Measurements from ENCODE around the gene TOP3B. TPM values are rescaled to one million over a fixed set of nuclear protein-coding genes. Genes with fewer than 3 reads are reported as not detected.

Gene TOP3B
- total and polyA plus RNA-seq, 10 of the 15 experiments (the other 5 are each of a cell fraction or from before 2014, with no cell fraction given), result 0.60 to 47.3 (median 33.7) TPM

DNA sequence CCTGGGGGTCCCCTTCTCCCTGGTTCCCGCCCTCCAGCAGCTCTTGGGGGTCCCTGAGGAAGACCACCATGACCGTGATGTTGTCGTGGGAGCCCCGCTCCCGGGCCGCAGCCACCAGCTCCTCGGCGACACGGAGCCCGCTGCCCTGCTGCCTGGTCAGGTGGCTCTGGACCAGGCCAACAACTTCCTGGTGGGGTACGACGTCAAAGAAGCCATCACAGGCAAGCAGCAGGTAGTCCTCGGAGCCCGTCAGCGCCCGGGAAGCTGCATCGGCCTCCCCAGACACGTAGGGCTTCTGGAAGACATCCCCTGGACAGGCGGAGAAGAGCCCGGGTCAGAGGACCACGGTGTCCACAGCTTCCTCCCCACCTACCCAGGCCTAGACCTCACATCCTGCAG, 59.4 kb downstream of the TOP3B start:
- Histone ChIP-seq H3K36me3 (ENCODE audit: control insufficient read depth in 2 of 2, insufficient read depth in 2 of 2, low read length in 1 of 2) (no peaks in the 10 kb centered on the region), H3K4me3 (no peak overlapping the region), H3K4me1 (ENCODE audit: control insufficient read depth, insufficient read depth, low read length) (no peaks in the 10 kb centered on the region), H3K27ac (ENCODE audit: control insufficient read depth, insufficient read depth) (no peak overlapping the region), H3K9me3 (replicated peaks; ENCODE audit: control insufficient read depth, insufficient read depth, low read length) (no peaks in the 10 kb centered on the region), H3K79me2 (ENCODE audit: control insufficient read depth, insufficient read depth, low read length) (no peaks in the 10 kb centered on the region), H3K9ac (ENCODE audit: control insufficient read depth, insufficient read depth, low read length) (no peak overlapping the region), H4K20me1 (ENCODE audit: control insufficient read depth, insufficient read depth) (no peaks in the 10 kb centered on the region), H3K27me3 (replicated peaks in 1 of 2; ENCODE audit: control insufficient read depth in 2 of 2, insufficient read depth in 2 of 2, low read length in 1 of 2) (no peaks in the 10 kb centered on the region), H3K4me2 (ENCODE audit: control insufficient read depth, insufficient read depth) (no peak overlapping the region), H2AFZ (ENCODE audit: control insufficient read depth, low read depth, low read length) (no peak overlapping the region)
- ChIA-PET RAD21 (ENCODE audit: unreplicated experiment) (no interaction called here), SMC1A (ENCODE audit: uncharacterized antibody, unreplicated experiment) (no interaction called here), POLR2A (no interaction called here), CTCF (no interaction called here)
- FAIRE-seq (no peak), ATAC-seq (no peak), DNase-seq (ENCODE audit: low read depth, low spot score) (no peak)
- no peak for TF ChIP-seq TAF1 (IDR thresholded peaks at IDR 0.05; ENCODE audit: borderline replicate concordance, low read depth, low read length)
- in situ Hi-C loops (cut with MboI) (no loop called here), intact Hi-C loops (cut with micrococcal nuclease; ENCODE audit: unreplicated experiment) (no loop called here)
- no TSS peak for BruUV-seq (replicated peaks)
- 87% methylated on average over 18 of the region's 21 CpGs for WGBS (ENCODE audit: insufficient coverage, insufficient replicate concordance, low lambda C conversion rate, missing lambda C conversion rate)

DNA sequence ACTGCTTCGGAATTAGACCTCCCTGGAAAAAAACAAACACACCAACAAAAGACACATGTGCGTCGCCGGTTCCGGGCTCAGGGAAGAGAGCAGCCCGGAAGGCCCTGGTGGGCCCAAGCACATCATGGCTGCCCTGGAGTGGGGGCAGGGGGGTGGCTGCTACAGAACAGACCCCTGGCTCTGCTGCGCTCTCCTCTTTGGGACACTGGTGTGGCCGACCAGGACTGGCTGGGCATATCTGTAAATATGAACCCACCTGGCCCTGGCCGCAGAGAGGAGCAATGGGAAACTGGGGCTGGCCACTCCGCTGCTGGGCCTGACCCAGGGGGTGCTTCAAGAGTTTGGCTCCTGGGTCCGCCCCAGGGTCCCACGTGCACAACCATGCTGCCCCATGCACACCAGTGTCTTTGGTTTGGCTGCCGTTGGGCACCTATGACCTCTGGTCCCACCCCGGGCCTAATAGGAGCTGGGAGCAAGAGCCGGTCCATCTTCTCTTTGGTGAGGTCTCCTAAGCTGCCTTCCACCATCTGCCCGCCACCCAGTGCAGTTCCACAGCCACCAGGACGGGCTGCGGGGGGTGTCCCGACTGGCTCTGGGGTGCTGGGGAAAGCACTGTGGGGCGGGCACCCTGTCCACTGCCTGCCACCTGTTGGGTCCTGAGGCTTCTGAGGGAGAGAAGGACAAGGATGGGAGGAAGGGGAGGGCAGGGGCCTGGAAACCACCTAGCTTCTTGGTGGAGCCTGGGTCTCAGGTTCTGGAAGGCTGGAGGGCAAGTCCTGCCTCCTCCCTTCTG, 60.0 kb downstream of the TOP3B start:
- Histone ChIP-seq H3K36me3 (ENCODE audit: control insufficient read depth in 2 of 2, insufficient read depth in 2 of 2, low read length in 1 of 2) (no peaks in the 10 kb centered on the region), H3K9me3 (replicated peaks; ENCODE audit: control insufficient read depth, insufficient read depth, low read length) (no peaks in the 10 kb centered on the region), H2AFZ (ENCODE audit: control insufficient read depth, low read depth, low read length) (no peak overlapping the region), H3K27ac (ENCODE audit: control insufficient read depth, insufficient read depth) (no peak overlapping the region), H3K27me3 (replicated peaks in 1 of 2; ENCODE audit: control insufficient read depth in 2 of 2, insufficient read depth in 2 of 2, low read length in 1 of 2) (no peaks in the 10 kb centered on the region), H4K20me1 (ENCODE audit: control insufficient read depth, insufficient read depth) (no peaks in the 10 kb centered on the region), H3K4me1 (ENCODE audit: control insufficient read depth, insufficient read depth, low read length) (no peaks in the 10 kb centered on the region), H3K4me3 (no peak overlapping the region), H3K9ac (ENCODE audit: control insufficient read depth, insufficient read depth, low read length) (no peak overlapping the region), H3K79me2 (ENCODE audit: control insufficient read depth, insufficient read depth, low read length) (no peaks in the 10 kb centered on the region), H3K4me2 (ENCODE audit: control insufficient read depth, insufficient read depth) (no peak overlapping the region)
- ATAC-seq (no peak), DNase-seq (ENCODE audit: low read depth, low spot score) (no peak), FAIRE-seq (no peak)
- RAD21 ChIA-PET (ENCODE audit: unreplicated experiment), result no interaction called here
- intact Hi-C loops (cut with micrococcal nuclease; ENCODE audit: unreplicated experiment) (no loop called here), in situ Hi-C loops (cut with MboI) (no loop called here)
- BruUV-seq (replicated peaks), result no TSS peak
- 75% methylated on average over 20 of the region's 20 CpGs for WGBS (ENCODE audit: insufficient coverage, insufficient replicate concordance, low lambda C conversion rate, missing lambda C conversion rate)
- POLR2A ChIA-PET, result no interaction called here
- CTCF ChIA-PET, result no interaction called here
- SMC1A ChIA-PET (ENCODE audit: uncharacterized antibody, unreplicated experiment), result no interaction called here
- TF ChIP-seq JUND (IDR thresholded peaks at IDR 0.05; ENCODE audit: low read depth, low read length), result no peak
- TF ChIP-seq, protein P1, sequence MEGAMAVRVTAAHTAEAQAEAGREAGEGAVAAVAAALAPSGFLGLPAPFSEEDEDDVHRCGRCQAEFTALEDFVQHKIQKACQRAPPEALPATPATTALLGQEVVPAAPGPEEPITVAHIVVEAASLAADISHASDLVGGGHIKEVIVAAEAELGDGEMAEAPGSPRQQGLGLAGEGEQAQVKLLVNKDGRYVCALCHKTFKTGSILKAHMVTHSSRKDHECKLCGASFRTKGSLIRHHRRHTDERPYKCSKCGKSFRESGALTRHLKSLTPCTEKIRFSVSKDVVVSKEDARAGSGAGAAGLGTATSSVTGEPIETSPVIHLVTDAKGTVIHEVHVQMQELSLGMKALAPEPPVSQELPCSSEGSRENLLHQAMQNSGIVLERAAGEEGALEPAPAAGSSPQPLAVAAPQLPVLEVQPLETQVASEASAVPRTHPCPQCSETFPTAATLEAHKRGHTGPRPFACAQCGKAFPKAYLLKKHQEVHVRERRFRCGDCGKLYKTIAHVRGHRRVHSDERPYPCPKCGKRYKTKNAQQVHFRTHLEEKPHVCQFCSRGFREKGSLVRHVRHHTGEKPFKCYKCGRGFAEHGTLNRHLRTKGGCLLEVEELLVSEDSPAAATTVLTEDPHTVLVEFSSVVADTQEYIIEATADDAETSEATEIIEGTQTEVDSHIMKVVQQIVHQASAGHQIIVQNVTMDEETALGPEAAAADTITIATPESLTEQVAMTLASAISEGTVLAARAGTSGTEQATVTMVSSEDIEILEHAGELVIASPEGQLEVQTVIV (IDR thresholded peaks at IDR 0.05; ENCODE audit: borderline replicate concordance, partially characterized antibody), result no peak
- TF ChIP-seq SMAD5 (IDR thresholded peaks at IDR 0.05; ENCODE audit: low read depth), result no peak
- TF ChIP-seq TCF3 (IDR thresholded peaks at IDR 0.05; ENCODE audit: borderline replicate concordance, insufficient read depth, low read depth, low read length), result no peak
- no peak for TF ChIP-seq RFX5 (IDR thresholded peaks at IDR 0.05; ENCODE audit: low read depth, low read length)
- TF ChIP-seq, protein P2, sequence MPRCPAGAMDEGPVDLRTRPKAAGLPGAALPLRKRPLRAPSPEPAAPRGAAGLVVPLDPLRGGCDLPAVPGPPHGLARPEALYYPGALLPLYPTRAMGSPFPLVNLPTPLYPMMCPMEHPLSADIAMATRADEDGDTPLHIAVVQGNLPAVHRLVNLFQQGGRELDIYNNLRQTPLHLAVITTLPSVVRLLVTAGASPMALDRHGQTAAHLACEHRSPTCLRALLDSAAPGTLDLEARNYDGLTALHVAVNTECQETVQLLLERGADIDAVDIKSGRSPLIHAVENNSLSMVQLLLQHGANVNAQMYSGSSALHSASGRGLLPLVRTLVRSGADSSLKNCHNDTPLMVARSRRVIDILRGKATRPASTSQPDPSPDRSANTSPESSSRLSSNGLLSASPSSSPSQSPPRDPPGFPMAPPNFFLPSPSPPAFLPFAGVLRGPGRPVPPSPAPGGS (IDR thresholded peaks at IDR 0.05; ENCODE audit: borderline replicate concordance, insufficient read depth, low read depth, low read length, poor library complexity, severe bottlenecking), result no peak
- TF ChIP-seq NFIC (IDR thresholded peaks at IDR 0.05; ENCODE audit: low read depth, low read length), result no peak
- no peak for TF ChIP-seq RUNX3 (IDR thresholded peaks at IDR 0.05; ENCODE audit: low read length)
- TF ChIP-seq, protein P3, sequence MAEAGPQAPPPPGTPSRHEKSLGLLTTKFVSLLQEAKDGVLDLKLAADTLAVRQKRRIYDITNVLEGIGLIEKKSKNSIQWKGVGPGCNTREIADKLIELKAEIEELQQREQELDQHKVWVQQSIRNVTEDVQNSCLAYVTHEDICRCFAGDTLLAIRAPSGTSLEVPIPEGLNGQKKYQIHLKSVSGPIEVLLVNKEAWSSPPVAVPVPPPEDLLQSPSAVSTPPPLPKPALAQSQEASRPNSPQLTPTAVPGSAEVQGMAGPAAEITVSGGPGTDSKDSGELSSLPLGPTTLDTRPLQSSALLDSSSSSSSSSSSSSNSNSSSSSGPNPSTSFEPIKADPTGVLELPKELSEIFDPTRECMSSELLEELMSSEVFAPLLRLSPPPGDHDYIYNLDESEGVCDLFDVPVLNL (IDR thresholded peaks at IDR 0.05; ENCODE audit: low read depth, low read length), result no peak
- no peak for TF ChIP-seq SUZ12 (IDR thresholded peaks at IDR 0.05; ENCODE audit: unreplicated experiment)
- no peak for TF ChIP-seq ZNF217 (IDR thresholded peaks at IDR 0.05)
